IPS-15b (cell line): ENCODE measurements around the gene UTP15.

Source experiments
- H3K27me3 ChIP-seq: one replicate; pipeline ENCODE4 v1.6.1; 2013; ENCODE audit warnings: low read length; ENCODE audit not compliant: control insufficient read depth, insufficient read depth
- H3K36me3 ChIP-seq: one replicate; pipeline ENCODE4 v1.6.1; 2013; ENCODE audit warnings: low read length; ENCODE audit not compliant: control insufficient read depth, insufficient read depth
- H3K4me1 ChIP-seq: one replicate; pipeline ENCODE4 v1.6.1; 2013; ENCODE audit warnings: mild to moderate bottlenecking, low read length; ENCODE audit not compliant: control insufficient read depth, insufficient read depth
- H3K4me3 ChIP-seq: one replicate; pipeline ENCODE4 v1.5.1; 2013; ENCODE audit warnings: low read depth, low read length
- H3K9ac ChIP-seq: one replicate; pipeline ENCODE4 v1.6.1; 2013; ENCODE audit warnings: low read depth, mild to moderate bottlenecking, low read length
- H3K9me3 ChIP-seq: one replicate; pipeline ENCODE4 v1.6.1; 2013; ENCODE audit warnings: mild to moderate bottlenecking, low read length; ENCODE audit not compliant: control insufficient read depth, insufficient read depth

Gene UTP15

DNA sequence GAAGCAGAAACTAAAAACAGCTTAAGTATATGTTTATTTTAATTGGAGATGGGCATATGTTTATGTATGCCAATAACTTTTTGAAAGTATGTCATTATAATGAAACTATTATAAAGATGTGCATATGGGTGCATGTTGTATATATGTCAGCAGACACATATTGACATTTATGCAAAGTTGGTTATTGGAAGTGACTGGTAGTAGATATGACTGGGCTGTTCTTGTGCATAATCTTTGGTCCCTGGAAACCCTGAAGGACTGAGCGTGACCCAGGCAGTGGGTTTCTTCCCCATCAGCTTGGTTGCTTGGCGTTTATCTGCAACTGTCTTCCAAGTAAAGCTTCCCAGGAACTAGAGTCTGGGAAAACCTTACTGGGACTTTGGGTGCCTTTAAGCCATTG lies 25.8 kb upstream of the UTP15 start:
- no peak overlapping the region for H3K4me3 ChIP-seq
- no peaks in the 10 kb centered on the region for H3K36me3 ChIP-seq
- H3K9ac ChIP-seq: no peak overlapping the region
- no peaks in the 10 kb centered on the region for H3K27me3 ChIP-seq
- H3K4me1 ChIP-seq: peaks cover 6% of the 10 kb centered on the region
- H3K9me3 ChIP-seq: no peaks in the 10 kb centered on the region

- no peaks in the 10 kb centered on the region for H3K27me3 ChIP-seq
- H3K9me3 ChIP-seq: no peaks in the 10 kb centered on the region
- no peak overlapping the region for H3K4me3 ChIP-seq
- no peaks in the 10 kb centered on the region for H3K36me3 ChIP-seq
- H3K4me1 ChIP-seq: peaks cover 6% of the 10 kb centered on the region
- H3K9ac ChIP-seq: no peak overlapping the region
Observed at GRCh38 chr5:73540192-73540591, 25.4 kb upstream of the UTP15 start.

GRCh38 chr5:73542020-73542419 lies 23.5 kb upstream of the UTP15 start:
- Histone ChIP-seq H3K27me3 (no peaks in the 10 kb centered on the region), H3K9me3 (no peaks in the 10 kb centered on the region), H3K4me1 (peaks cover 6% of the 10 kb centered on the region), H3K4me3 (no peak overlapping the region), H3K9ac (no peak overlapping the region), H3K36me3 (no peaks in the 10 kb centered on the region)

DNA sequence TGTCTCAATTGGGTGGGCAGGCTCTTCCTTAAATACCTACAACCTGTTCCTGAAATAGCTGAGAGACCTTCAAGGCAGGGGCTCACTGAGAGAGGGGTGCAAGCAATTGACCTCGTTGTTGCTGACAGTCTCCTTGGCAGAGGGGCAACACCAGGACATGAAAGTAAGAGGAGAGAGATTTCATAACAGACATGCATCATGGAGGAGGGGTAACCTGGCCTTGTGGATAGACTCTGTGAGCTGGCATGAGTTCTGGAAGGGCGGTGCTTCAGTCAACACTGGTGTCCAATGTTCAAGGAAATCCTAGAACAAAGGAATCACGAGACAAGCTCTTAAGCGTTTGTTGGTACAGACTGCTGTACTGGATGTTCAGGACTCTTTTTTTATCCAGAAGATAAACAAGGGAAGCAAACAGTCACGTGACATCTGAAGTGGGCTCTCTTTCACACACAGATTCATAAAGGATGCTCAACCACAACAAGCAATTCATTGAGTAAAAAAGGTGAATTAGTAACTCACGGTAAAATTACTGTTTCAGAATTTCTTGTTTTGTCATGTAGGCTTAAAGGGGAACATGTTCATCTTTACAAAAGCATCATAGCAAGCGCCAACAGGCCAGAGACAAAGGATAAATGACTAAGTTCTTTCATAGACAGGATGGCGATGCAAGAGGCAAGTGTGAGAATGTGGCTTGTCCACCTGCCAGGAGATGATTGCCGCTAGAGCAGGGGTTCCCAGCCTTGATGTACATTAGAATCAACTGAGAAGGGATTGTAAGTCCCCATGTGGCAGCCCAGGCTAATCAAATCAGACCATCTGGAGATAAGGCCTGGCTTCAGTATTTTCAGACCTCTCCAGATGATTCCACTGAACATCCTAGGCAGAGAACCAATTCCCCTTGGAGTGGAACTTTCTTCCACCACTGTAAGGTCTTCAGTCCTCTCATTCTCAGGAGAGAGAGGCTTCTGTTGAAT lies 20.8 kb upstream of the UTP15 start:
- Histone ChIP-seq H3K4me1 (peaks cover 6% of the 10 kb centered on the region), H3K27me3 (no peaks in the 10 kb centered on the region), H3K4me3 (no peak overlapping the region), H3K9me3 (no peaks in the 10 kb centered on the region), H3K36me3 (no peaks in the 10 kb centered on the region), H3K9ac (no peak overlapping the region)

- no peaks in the 10 kb centered on the region for H3K27me3 ChIP-seq
- H3K4me3 ChIP-seq: no peak overlapping the region
- no peak overlapping the region for H3K9ac ChIP-seq
- H3K4me1 ChIP-seq: peaks cover 6% of the 10 kb centered on the region
- H3K36me3 ChIP-seq: no peaks in the 10 kb centered on the region
- no peaks in the 10 kb centered on the region for H3K9me3 ChIP-seq
Observed at GRCh38 chr5:73545403-73545779, 20.2 kb upstream of the UTP15 start.

DNA sequence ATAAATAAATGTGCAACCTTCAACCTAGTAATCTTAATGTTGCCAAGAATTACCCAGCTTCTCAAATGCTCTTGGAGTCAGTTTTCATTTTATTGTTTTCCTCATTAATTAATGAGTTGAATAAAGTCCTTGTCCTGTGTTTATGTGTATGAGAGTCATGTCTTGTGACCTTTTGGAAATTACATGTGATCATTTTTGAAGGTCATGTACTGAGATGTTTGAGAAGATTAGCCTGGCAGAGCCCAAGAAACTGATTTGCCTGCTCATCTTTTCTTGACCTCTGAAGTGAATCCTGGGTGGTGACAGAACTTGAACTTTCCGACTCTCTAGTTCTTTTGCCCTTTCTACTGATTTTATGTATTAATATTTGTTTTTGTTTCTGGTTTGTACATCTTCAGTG lies 15.5 kb upstream of the UTP15 start:
- no peak overlapping the region for H3K9ac ChIP-seq
- H3K4me1 ChIP-seq: no peaks in the 10 kb centered on the region
- no peak overlapping the region for H3K4me3 ChIP-seq
- no peaks in the 10 kb centered on the region for H3K36me3 ChIP-seq
- H3K27me3 ChIP-seq: no peaks in the 10 kb centered on the region
- no peaks in the 10 kb centered on the region for H3K9me3 ChIP-seq

- no peak overlapping the region for H3K9ac ChIP-seq
- no peaks in the 10 kb centered on the region for H3K9me3 ChIP-seq
- H3K36me3 ChIP-seq: no peaks in the 10 kb centered on the region
- no peaks in the 10 kb centered on the region for H3K4me1 ChIP-seq
- H3K4me3 ChIP-seq: no peak overlapping the region
- no peaks in the 10 kb centered on the region for H3K27me3 ChIP-seq
Observed at GRCh38 chr5:73552642-73553041, 12.9 kb upstream of the UTP15 start.

GRCh38 chr5:73558950-73559349 lies 6.6 kb upstream of the UTP15 start:
- Histone ChIP-seq H3K9me3 (no peaks in the 10 kb centered on the region), H3K4me1 (no peaks in the 10 kb centered on the region)

GRCh38 chr5:73564018-73564417 lies 1.5 kb upstream of the UTP15 start:
- Histone ChIP-seq H3K4me1 (peaks cover 3% of the 10 kb centered on the region), H3K27me3 (no peaks in the 10 kb centered on the region), H3K9me3 (no peaks in the 10 kb centered on the region), H3K9ac (peak overlapping the region; percentile 56), H3K36me3 (no peaks in the 10 kb centered on the region), H3K4me3 (peak overlapping the region; percentile 98)

More at GRCh38 chr5:73558950-73559349, 6.6 kb upstream of the UTP15 start:
- H3K27me3 ChIP-seq: no peaks in the 10 kb centered on the region
- no peak overlapping the region for H3K9ac ChIP-seq
- H3K4me3 ChIP-seq: no peak overlapping the region
- no peaks in the 10 kb centered on the region for H3K36me3 ChIP-seq

- Histone ChIP-seq H3K36me3 (no peaks in the 10 kb centered on the region), H3K4me3 (peak overlapping the region; percentile 98), H3K9me3 (no peaks in the 10 kb centered on the region)
Observed at GRCh38 chr5:73564675-73565074, 868 bp upstream of the UTP15 start.

GRCh38 chr5:73565969-73566547 lies 515 bp downstream of the UTP15 start:
- no peaks in the 10 kb centered on the region for H3K27me3 ChIP-seq
- H3K36me3 ChIP-seq: peaks cover 3% of the 10 kb centered on the region
- H3K4me3 ChIP-seq: peak overlapping the region; percentile 98
- no peaks in the 10 kb centered on the region for H3K9me3 ChIP-seq
- peaks cover 3% of the 10 kb centered on the region for H3K4me1 ChIP-seq
- H3K9ac ChIP-seq: peak overlapping the region; percentile 92

More at GRCh38 chr5:73564675-73565074, 868 bp upstream of the UTP15 start:
- Histone ChIP-seq H3K27me3 (no peaks in the 10 kb centered on the region), H3K4me1 (peaks cover 3% of the 10 kb centered on the region), H3K9ac (peak overlapping the region; percentile 92)
